ENCODE data around the gene MIDN.
A peak's percentile ranks its signal among the peaks of the same experiment; 100 is the strongest.
"Not testable (repeated sequence)": the region's sequence is repeated elsewhere in the genome, so short reads cannot be mapped to it uniquely, and the experiment has no call there.

Gene MIDN

GRCh38 chr19:1294688-1295087 lies 46.3 kb downstream of the MIDN start:
- no peak for DNase-seq (ENCODE audit: low spot score)

- peak; percentile 77 for DNase-seq (ENCODE audit: low spot score)
Observed at GRCh38 chr19:1295169-1296012, 47.0 kb downstream of the MIDN start.

GRCh38 chr19:1296078-1296477 lies 47.7 kb downstream of the MIDN start:
- DNase-seq (ENCODE audit: low spot score), result no peak

- no peak for DNase-seq (ENCODE audit: low spot score)
Observed at GRCh38 chr19:1296575-1297271, 48.3 kb downstream of the MIDN start.

- no peak for DNase-seq (ENCODE audit: low spot score)
Observed at GRCh38 chr19:1298235-1298634, 49.9 kb downstream of the MIDN start.

- no peak for DNase-seq (ENCODE audit: low spot score)
Observed at GRCh38 chr19:1299801-1300200, 51.4 kb downstream of the MIDN start.

- DNase-seq (ENCODE audit: low spot score), result no peak
Observed at GRCh38 chr19:1300744-1301490, 52.5 kb downstream of the MIDN start.

- DNase-seq (ENCODE audit: low spot score), result no peak
Observed at GRCh38 chr19:1302533-1303239, 54.3 kb downstream of the MIDN start.

GRCh38 chr19:1304197-1304924 lies 56.0 kb downstream of the MIDN start:
- DNase-seq (ENCODE audit: low spot score), result no peak

GRCh38 chr19:1305354-1305753 lies 57.0 kb downstream of the MIDN start:
- DNase-seq (ENCODE audit: low spot score), result not testable (repeated sequence)

- DNase-seq (ENCODE audit: low spot score), result no peak
Observed at GRCh38 chr19:1307320-1307719, 58.9 kb downstream of the MIDN start.

GRCh38 chr19:1307755-1308303 lies 59.4 kb downstream of the MIDN start:
- DNase-seq (ENCODE audit: low spot score), result no peak

- DNase-seq (ENCODE audit: low spot score), result no peak
Observed at GRCh38 chr19:1308718-1309117, 60.3 kb downstream of the MIDN start.
